GM10266 (cell line): ENCODE measurements around the gene KRTCAP2.

Source experiments
- DNase-seq: peaks from one replicate; pipeline ENCODE4 v3.0.0; 2012; ENCODE audit errors: extremely low spot score
- CTCF ChIP-seq: IDR thresholded peaks from 2 replicates; pipeline ENCODE4 v1.5.1; 2012; ENCODE audit warnings: mild to moderate bottlenecking, low read depth; ENCODE audit not compliant: control insufficient read depth, insufficient read depth; ENCODE audit errors: missing control alignments

KRTCAP2 gene

DNA sequence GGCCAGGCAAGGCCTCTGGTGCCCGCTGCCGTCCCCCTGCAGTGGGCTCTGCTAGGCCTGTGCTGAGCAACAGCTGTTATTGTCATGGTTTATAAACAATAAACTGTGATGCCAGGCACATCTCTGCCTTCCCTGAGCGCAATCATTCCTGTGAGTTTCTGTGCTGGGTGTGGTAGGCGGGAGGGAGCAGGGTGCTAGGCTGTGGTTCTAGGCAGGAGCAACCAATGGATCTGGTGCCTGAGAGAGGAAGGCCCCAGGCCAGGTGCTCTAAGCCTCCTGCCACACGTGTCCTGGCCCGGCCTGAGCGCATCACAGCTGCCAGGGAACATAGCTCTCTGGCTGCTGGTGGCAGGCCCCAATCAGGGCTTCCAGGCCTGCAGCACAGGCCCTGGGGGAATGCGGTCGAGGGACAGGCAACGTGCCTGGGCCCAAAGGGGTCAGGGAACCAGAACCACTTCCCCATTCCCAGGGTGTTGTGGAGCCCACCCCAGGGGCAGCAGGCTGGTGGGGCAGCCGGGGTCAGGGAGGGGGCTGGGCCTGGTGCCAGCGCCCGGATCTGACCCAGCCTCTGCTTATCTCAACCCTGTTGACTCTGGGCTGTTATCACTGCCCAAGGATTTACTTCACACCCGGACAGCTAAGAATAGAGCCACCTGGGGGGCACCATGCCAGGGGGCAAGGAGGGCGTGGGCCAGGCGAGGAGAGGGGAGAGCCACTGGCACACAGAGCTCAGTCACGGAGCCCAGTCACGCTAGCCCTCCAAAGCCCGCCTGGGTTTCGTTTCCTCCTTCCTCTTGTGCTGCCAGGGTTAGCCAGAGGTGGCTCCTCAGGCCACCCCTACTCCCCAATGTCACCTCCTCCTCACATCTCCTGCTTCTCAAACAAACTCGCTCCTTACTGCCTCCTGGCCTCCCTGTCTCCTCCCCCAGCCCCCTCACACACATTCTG lies 12.0 kb upstream of the KRTCAP2 start:
- peak; percentile 84 for DNase-seq
- TF ChIP-seq CTCF: no peak

DNA sequence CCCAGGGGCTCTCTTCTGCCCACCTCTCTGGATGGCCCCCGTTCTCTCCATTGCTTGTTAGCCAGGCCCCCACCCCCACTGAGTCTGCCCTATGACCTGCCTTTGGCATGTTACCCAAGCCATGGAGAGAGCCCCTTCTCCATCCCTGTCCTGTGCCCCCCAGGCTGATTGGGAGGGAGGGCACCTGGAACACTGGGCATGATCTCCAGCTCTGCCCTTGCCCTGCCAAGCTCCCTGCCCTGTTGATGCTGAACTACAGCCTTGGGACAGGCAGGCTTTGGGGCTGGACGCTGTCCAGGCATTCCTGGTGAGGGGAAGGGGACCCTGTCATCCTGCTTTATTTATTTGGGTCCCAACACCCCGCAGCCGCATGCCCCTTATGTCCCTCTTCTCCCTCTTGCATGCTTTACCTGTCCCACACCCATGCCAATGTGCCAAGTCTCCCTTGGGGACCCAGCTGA lies 11.3 kb upstream of the KRTCAP2 start:
- DNase-seq: no peak
- TF ChIP-seq CTCF: no peak

DNA sequence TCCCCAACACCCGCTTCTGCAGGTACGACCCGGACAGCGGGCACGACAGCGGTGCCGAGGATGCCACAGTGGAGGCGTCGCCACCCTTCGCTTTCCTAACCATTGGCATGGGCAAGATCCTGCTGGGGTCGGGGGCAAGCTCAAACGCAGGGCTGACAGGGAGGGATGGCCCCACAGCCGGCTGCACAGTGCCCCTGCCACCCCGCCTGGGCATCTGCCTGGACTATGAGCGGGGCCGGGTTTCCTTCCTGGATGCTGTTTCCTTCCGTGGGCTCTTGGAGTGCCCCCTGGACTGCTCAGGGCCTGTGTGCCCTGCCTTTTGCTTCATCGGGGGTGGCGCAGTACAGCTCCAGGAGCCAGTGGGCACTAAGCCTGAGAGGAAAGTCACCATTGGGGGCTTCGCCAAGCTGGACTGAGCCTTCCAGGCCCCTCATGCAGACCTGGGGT lies 10.7 kb upstream of the KRTCAP2 start:
- TF ChIP-seq CTCF: no peak
- DNase-seq: no peak

- no peak for DNase-seq
- TF ChIP-seq CTCF: no peak
Measured at GRCh38 chr1:155182052-155182550, 9.0 kb upstream of the KRTCAP2 start.

- no peak for DNase-seq
- TF ChIP-seq CTCF: no peak
Measured at GRCh38 chr1:155181371-155182051, 8.4 kb upstream of the KRTCAP2 start.

- no peak for DNase-seq
- no peak for TF ChIP-seq CTCF
Measured at GRCh38 chr1:155179112-155180031, 6.3 kb upstream of the KRTCAP2 start.
